K562 (cell line): Measurements from ENCODE around the gene ENO3. TPM values are rescaled to one million over a fixed set of nuclear protein-coding genes. Genes with fewer than 3 reads are reported as not detected.
A peak's percentile ranks its signal among the peaks of the same experiment; 100 is the strongest.

Experiments used
- ARID3B ChIP-seq: fragments of 250-450 bp; sonication (Bioruptor Pico); IDR thresholded peaks from 2 replicates; pipeline ENCODE4 v1.4.0; 2020; ENCODE audit warnings: borderline replicate concordance
- CBFA2T2 ChIP-seq: fragments of 450-650 bp; conservative IDR thresholded peaks from 2 replicates; pipeline ENCODE4 v1.6.1; 2017; ENCODE audit warnings: mild to moderate bottlenecking
- CBX5 ChIP-seq: IDR thresholded peaks from 2 replicates; pipeline ENCODE4 v1.6.1; 2014; ENCODE audit warnings: low read depth, borderline replicate concordance
- CHD1 ChIP-seq: fragments of 200-600 bp; sonication (generic); IDR thresholded peaks from one replicate; pipeline ENCODE4 v1.6.1; 2012; ENCODE audit warnings: mild to moderate bottlenecking, moderate library complexity, low read length, inconsistent platforms
- CLOCK ChIP-seq: fragments of 250-450 bp; sonication (Bioruptor Pico); IDR thresholded peaks from 2 replicates; pipeline ENCODE4 v1.4.0; 2020; ENCODE audit warnings: mild to moderate bottlenecking, moderate library complexity, borderline replicate concordance
- DEAF1 ChIP-seq: fragments of 450-650 bp; formaldehyde crosslinking; IDR thresholded peaks from 2 replicates; pipeline ENCODE4 v1.4.0; 2020; ENCODE audit warnings: mild to moderate bottlenecking, moderate library complexity
- GABPB1 ChIP-seq: sonication (generic); formaldehyde crosslinking; IDR thresholded peaks from 2 replicates; pipeline ENCODE4 v1.8.0; 2022; ENCODE audit warnings: mild to moderate bottlenecking, missing genetic modification reagents
- GATAD2B ChIP-seq: fragments of 450-650 bp; IDR thresholded peaks from 2 replicates; pipeline ENCODE4 v1.6.1; 2017; ENCODE audit warnings: mild to moderate bottlenecking, borderline replicate concordance
- HINFP ChIP-seq: fragments of 450-650 bp; conservative IDR thresholded peaks from 2 replicates; pipeline ENCODE4 v1.6.1; 2016; ENCODE audit warnings: missing genetic modification characterization, low read depth, mild to moderate bottlenecking, control low read depth, missing compliant biosample characterization
- JUND ChIP-seq, 2 experiments: IDR thresholded peaks; 2 replicates in 1 of 2; 3 replicates in 1 of 2; pipeline ENCODE4 v1.6.1; 2011; ENCODE audit warnings: borderline replicate concordance in 2 of 2, low read depth in 2 of 2, low read length in 2 of 2, improper control_type of control experiment in 1 of 2, missing biosample characterization in 1 of 2, missing genetic modification characterization in 1 of 2, missing genetic modification reagents in 1 of 2
- KDM2B ChIP-seq: fragments of 250-450 bp; sonication (Bioruptor Pico); IDR thresholded peaks from 2 replicates; pipeline ENCODE4 v1.8.0; 2021; ENCODE audit warnings: mild to moderate bottlenecking, moderate library complexity
- MITF ChIP-seq: IDR thresholded peaks from 2 replicates; pipeline ENCODE4 v1.6.1; 2014; ENCODE audit warnings: antibody characterized with exemption
- MYBL2 ChIP-seq, 2 experiments: fragments of 450-650 bp in 1 of 2; sonication (generic) in 1 of 2; formaldehyde crosslinking in 1 of 2; IDR thresholded peaks; 2 replicates each; pipeline versions ENCODE4 v1.6.1 to v1.8.1; 2017 to 2022; ENCODE audit warnings: borderline replicate concordance in 1 of 2, inconsistent platforms in 1 of 2, low read depth in 1 of 2, mild to moderate bottlenecking in 1 of 2, missing genetic modification reagents in 1 of 2, moderate library complexity in 1 of 2
- PTTG1 ChIP-seq: fragments of 450-650 bp; IDR thresholded peaks from 2 replicates; pipeline ENCODE4 v1.6.1; 2016; ENCODE audit warnings: low read depth, mild to moderate bottlenecking, missing genetic modification characterization, missing compliant biosample characterization
- RFX5 ChIP-seq: IDR thresholded peaks from 2 replicates; pipeline ENCODE4 v1.6.1; 2011; ENCODE audit warnings: low read depth, mild to moderate bottlenecking, improper control_type of control experiment, low read length
- SLC30A9 ChIP-seq: fragments of 250-450 bp; sonication (Bioruptor Pico); IDR thresholded peaks from 2 replicates; pipeline ENCODE4 v1.8.0; 2022; ENCODE audit warnings: mild to moderate bottlenecking, moderate library complexity
- SPI1 ChIP-seq: IDR thresholded peaks from 2 replicates; pipeline ENCODE4 v1.6.1; 2011; ENCODE audit warnings: low read depth, low read length, control low read depth, borderline replicate concordance
- ZZZ3 ChIP-seq: fragments of 450-650 bp; IDR thresholded peaks from 2 replicates; pipeline ENCODE4 v1.6.1; 2016; ENCODE audit warnings: antibody characterized with exemption, mild to moderate bottlenecking, moderate library complexity
- polyA plus RNA-seq, 8 experiments: library from polyadenylated mRNA; depleted of rRNA in 4 of 8; stranded (reverse) in 5 of 8; unstranded in 3 of 8; fragments of >200 nt; fragmentation: Nextera tagmentation in 2 of 8; fragmentation: Illumina TruSeq in 1 of 8; extraction: Ambion mirVana in 2 of 8; extraction: Trizol in 1 of 8; gene quantifications; 2 replicates each; pipeline versions ENCODE4 v1.2.1 to v1.2.3, GENCODE V29; 2011 to 2014; ENCODE audit warnings: inconsistent platforms in 1 of 8, missing spikeins in 1 of 8
- total RNA-seq, 7 experiments: library from RNA; depleted of rRNA in 6 of 7; stranded (reverse); fragments of >200 nt in 6 of 7; fragmentation: Illumina TruSeq in 2 of 7; extraction: Trizol in 2 of 7; gene quantifications; 2 replicates each; pipeline versions ENCODE4 v1.2.1 to v1.2.3, GENCODE V29; 2011 to 2021; ENCODE audit warnings: low replicate concordance in 1 of 7

ENO3 gene
- total and polyA plus RNA-seq, 9 of the 15 experiments (the other 6 are each of a cell fraction or from before 2014, with no cell fraction given): 5.7 to 17.2 (median 9.9) TPM

GRCh38 chr17:4944554-4945175 is 6.3 kb upstream of the ENO3 start (continued):
- 0 out of 2 replicates have a peak, but pooled peaks have one; percentile 42 for TF ChIP-seq GABPB1 (CRISPR knock-in tag)
- no peak for TF ChIP-seq RFX5
- no peak for TF ChIP-seq JUND (IDR thresholded peaks at IDR 0.05; ENCODE audit: borderline replicate concordance, low read depth, low read length)
- no peak for TF ChIP-seq JUND (tag; IDR thresholded peaks at IDR 0.05; ENCODE audit: borderline replicate concordance, low read depth, low read length)
- TF ChIP-seq DEAF1: no peak
- no peak for TF ChIP-seq SPI1
- TF ChIP-seq CHD1: no peak
- no peak for TF ChIP-seq MYBL2 (IDR thresholded peaks at IDR 0.05; ENCODE audit: low read depth)
- TF ChIP-seq MYBL2 (CRISPR knock-in tag; IDR thresholded peaks at IDR 0.05; ENCODE audit: borderline replicate concordance): no peak
- TF ChIP-seq ARID3B (CRISPR knock-in tag): no peak
- TF ChIP-seq ZZZ3: no peak
- no peak for TF ChIP-seq GATAD2B
- TF ChIP-seq HINFP (tag): no peak
- TF ChIP-seq CLOCK (CRISPR knock-in tag): no peak
- no peak for TF ChIP-seq PTTG1 (tag)
- TF ChIP-seq SLC30A9: no peak
- no peak for TF ChIP-seq KDM2B (CRISPR knock-in tag)
- TF ChIP-seq CBFA2T2: no peak
- no peak for TF ChIP-seq MITF
- TF ChIP-seq CBX5: no peak
